ENCODE results near the gene OSTN.
"Not testable (repeated sequence)": the region's sequence is repeated elsewhere in the genome, so short reads cannot be mapped to it uniquely, and the experiment has no call there.

Gene OSTN

DNA sequence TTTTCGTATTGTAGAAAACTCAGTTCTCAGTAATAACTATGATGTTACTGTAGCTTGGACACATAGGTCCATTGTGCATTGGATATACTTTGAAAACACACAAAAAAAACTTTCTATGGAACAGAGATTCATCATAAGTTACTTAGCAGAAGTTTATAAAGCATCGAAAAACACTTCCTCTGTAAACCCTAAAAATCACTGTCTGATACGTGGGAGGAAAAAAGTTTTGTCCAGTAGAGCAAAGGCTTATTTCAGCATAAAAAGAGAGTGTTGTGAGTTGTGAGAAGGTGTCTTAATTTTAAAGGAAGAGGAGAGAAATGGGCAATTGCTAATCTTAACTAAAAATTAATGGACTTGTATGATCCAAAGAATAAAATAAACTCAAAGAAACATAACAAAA is 64.8 kb downstream of the OSTN start:
- TF ChIP-seq ZFX (IDR thresholded peaks at IDR 0.05; ENCODE audit: borderline replicate concordance) = no peak
- TF ChIP-seq, protein P1, sequence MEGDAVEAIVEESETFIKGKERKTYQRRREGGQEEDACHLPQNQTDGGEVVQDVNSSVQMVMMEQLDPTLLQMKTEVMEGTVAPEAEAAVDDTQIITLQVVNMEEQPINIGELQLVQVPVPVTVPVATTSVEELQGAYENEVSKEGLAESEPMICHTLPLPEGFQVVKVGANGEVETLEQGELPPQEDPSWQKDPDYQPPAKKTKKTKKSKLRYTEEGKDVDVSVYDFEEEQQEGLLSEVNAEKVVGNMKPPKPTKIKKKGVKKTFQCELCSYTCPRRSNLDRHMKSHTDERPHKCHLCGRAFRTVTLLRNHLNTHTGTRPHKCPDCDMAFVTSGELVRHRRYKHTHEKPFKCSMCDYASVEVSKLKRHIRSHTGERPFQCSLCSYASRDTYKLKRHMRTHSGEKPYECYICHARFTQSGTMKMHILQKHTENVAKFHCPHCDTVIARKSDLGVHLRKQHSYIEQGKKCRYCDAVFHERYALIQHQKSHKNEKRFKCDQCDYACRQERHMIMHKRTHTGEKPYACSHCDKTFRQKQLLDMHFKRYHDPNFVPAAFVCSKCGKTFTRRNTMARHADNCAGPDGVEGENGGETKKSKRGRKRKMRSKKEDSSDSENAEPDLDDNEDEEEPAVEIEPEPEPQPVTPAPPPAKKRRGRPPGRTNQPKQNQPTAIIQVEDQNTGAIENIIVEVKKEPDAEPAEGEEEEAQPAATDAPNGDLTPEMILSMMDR (IDR thresholded peaks at IDR 0.05) = no peak
- no peak overlapping the region for H3K27ac ChIP-seq

DNA sequence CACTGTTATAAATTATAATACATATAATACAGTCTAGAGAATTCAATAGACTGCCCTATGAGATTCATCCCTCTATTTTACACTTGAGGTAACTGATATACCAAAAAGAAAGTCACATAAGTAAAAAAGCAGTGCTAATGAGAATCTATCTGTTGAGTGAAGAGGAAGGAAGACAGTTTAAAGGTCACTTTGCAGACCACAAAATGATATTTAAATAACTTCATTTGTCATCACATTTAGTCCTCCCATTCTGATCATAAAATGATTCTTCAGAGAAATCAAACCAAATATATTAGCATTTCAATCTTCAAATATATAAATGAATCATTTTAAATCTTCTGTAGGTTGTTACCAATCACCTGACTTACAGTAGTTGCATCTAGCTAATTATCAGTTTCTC is 69.7 kb downstream of the OSTN start:
- TF ChIP-seq, protein P1 (IDR thresholded peaks at IDR 0.05) = no peak
- TF ChIP-seq ZFX (IDR thresholded peaks at IDR 0.05; ENCODE audit: borderline replicate concordance) = no peak
- no peak overlapping the region for H3K27ac ChIP-seq

DNA sequence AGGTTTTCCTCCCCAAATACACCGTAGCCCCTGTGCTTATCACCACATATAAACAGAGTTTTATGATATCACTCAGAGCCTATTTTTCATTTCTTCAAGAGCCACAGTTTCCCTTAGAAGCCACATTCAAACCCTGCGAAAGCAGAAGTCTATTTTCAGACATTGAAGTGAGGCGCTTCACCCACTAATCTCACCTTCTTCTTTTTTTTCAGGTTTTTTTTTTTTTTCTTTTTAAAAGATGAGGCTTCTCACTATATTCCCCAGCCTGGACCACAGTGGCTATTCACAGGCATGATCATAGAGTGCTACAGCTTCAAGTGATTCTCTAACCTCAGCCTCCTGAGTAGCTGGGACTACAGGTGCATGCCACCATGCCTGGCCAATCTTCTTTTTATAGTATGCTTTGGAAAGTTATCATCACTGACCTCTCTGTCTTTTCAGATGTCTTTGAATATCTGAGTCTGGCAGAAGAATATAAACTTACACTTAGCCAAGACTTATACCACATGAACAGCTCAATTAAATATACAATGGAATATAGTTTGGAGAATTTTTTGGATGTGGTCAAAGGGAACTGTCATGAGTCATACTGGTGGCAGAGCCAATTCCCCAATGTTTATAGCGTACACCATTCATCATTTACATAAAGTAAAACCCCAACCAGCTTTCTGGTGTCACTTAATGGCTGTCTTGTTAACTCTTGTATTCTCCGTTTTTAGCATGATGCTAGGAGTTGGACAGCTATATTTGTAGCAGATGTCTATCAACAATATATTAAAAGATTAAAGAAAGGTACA is 70.4 kb downstream of the OSTN start:
- H3K27ac ChIP-seq = no peak overlapping the region

DNA sequence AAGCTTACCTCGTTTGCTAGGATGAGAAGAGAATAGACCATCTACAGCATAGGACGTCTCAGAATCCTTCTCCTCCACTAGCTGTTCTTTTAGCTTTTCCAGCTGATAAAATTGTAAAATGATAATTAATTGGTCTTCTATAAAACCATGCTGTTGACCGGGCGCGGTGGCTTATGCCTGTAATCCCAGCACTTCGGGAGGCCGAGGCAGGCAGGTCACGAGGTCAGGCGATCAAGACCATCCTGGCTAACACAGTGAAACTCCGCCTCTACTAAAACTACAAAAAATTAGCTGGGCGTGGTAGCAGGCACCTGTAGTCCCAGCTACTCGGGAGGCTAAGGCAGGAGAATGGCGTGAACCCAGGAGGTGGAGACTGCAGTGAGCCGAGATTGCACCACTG is 76.2 kb downstream of the OSTN start:
- H3K27ac ChIP-seq = not testable (repeated sequence)

More for the DNA sequence above, 70.4 kb downstream of the OSTN start:
- TF ChIP-seq ZFX (IDR thresholded peaks at IDR 0.05; ENCODE audit: borderline replicate concordance) = no peak
- TF ChIP-seq, protein P1 (IDR thresholded peaks at IDR 0.05) = no peak

DNA sequence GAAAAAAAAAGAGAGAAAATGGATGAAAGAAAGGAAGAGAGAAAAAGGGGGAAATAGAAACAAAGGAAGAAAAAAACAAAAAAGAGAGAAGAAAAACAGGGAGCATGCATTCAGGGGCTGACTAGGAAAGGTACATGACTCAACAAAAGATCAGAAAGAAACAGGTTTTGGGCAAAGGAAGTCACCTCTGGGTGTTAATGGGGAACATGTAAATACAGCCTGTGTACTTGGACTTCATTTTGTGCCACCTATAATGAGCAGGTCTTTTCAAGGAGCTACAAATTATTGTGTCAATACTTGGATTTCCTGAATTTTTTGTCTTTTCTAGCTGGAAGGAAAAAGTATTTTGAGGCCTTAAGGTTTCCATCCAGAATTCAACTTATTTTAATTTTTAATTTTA is 76.7 kb downstream of the OSTN start:
- no peak overlapping the region for H3K27ac ChIP-seq
- no peak for TF ChIP-seq ZFX (IDR thresholded peaks at IDR 0.05; ENCODE audit: borderline replicate concordance)
- TF ChIP-seq, protein P1 (IDR thresholded peaks at IDR 0.05) = no peak

DNA sequence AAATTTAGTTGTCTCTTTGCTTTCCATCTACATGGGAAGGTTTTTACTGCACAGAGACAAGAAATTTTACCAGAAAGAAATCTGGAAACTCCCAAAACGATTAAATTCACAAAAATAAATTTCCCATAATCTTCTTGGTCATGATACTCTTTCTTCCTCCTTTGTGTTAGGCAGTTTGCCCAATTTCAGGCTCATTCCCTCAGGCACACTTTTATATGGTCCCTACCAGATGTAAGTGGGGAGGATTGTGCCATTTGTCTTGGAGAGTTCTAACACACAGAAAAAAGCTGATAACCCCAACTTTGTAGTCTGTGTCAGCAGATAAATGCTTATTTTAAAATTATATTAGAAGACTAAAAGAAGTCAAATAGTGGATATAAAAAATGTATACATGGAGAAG is 81.1 kb downstream of the OSTN start:
- no peak for TF ChIP-seq ZFX (IDR thresholded peaks at IDR 0.05; ENCODE audit: borderline replicate concordance)
- TF ChIP-seq, protein P1 (IDR thresholded peaks at IDR 0.05) = no peak
- no peak overlapping the region for H3K27ac ChIP-seq

DNA sequence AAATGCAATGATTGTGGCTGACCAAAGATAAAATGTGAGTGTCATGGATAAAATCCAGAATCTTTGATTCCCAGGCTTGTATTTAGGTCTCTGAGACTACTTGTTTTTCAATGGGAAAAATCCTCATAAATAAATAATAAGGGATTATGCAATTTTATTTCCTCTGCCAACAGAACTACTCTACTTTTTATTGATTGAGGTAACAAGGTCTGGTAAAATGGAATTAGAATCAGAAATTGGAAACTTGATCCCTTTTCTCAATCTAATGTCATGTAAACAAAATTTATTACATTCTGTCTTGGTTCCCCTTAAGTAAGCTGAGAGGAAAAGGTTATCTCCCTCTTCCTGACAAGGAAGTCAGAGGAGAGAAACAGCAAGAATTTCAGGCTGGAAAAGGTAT is 81.8 kb downstream of the OSTN start:
- no peak overlapping the region for H3K27ac ChIP-seq
- no peak for TF ChIP-seq ZFX (IDR thresholded peaks at IDR 0.05; ENCODE audit: borderline replicate concordance)

DNA sequence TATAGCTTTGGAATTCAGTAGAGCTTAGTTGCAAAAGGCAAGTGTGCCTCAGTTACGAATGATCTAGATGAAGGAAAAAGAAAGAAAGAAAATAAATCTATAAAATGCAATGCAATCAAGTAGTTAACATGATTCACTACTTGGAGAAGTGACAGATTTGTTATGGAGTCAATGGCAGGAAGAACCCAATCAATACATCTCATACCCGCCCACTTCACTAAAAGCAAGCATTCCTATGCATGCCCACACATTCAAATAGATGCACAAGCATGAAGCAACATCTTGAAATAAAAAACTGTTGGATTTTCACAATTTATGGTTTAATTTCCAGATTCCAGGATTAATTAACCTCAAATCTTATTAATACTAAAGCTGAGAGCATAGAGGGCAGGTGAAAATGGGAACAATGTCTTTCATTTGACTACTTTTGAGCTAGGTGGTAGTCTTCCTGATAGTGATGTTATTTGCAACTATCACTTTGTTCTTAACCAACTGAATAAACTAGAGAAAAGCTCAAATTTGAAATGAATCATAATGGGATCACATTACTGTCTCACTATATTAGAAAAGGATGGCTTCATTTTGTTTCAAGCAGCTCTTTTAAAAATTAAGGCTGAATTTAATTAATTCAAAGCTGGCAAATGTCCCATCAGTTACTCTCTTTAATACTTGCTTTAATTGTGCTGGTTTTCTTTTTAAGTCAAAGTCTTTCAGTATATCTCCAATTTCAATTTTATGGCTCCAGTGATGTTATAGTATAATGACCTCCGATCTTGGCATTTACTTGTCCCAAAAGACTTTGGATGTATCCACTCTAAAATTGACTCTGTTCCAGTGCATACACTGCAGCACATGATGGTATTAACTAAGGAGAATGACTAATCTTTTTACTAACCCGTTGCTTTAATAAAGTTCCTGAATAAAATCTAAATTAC is 83.5 kb downstream of the OSTN start:
- no peak for TF ChIP-seq ZFX (IDR thresholded peaks at IDR 0.05; ENCODE audit: borderline replicate concordance)
- TF ChIP-seq, protein P1 (IDR thresholded peaks at IDR 0.05) = no peak
- H3K27ac ChIP-seq = no peak overlapping the region
